ENCODE data around the gene BIRC3. TPM values are rescaled to one million over a fixed set of nuclear protein-coding genes. Genes with fewer than 3 reads are reported as not detected.
"Not testable (repeated sequence)": the region's sequence is repeated elsewhere in the genome, so short reads cannot be mapped to it uniquely, and the experiment has no call there.

The BIRC3 gene
- total RNA-seq, 1 donor from 2014 or later = 7.1 TPM

DNA sequence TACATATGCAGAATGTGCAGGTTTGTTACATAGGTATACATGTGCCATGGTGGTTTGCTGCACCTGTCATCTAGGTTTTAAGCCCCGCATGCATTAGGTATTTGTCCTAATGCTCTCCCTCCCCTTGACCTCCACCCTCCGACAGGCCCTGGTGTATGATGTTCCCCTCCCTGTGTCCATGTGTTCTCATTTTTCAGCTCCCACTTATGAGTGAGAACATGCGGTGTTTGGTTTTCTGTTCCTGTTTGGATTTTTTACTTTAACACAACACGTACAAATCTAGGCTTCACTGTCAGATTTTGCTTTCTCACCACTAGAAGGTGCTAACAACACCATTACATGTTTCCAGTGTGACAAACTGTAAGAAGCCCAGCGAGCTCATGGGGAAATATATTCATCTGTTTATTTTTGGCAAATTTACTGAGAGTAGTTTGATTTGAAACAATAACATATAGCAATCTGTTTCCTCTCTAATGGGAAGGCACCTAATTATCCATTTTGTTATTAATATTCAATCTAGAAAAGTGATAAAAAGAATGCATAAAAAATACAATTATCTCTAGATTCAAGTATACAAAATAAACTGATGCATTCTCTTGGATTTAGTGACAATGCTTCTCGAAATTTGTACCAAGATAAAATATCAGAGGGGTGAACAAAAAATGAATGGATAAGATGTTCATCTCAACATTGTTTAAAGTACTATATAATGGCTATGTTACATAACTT is 23.2 kb upstream of the BIRC3 start:
- Histone ChIP-seq H3K27ac (no peak overlapping the region), H3K4me3 (no peak overlapping the region)
- intact Hi-C loops (cut with DNase I) = loop anchor here (10.0 kb wide), 1 partner anchor 51 kb away; the partner anchor contains the start of gene BIRC2

DNA sequence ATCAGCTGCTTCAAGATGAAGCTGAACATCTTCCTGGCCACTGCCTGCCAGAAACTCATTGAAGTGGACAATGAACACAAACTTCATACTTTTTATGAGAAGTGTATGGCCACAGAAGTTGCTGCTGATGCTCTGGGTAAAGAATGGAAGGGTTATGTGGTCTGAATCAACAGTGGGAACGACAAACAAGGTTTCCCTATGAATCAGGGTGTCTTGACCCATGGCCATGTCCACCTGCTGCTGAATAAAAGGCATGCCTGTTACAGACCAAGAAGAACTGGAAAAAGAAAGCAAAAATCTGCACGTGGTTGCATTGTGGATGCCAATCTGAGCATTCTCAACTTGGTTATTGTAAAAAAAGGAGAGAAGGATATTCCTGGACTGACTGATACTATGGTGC is 22.2 kb upstream of the BIRC3 start:
- Histone ChIP-seq H3K4me1 (no peaks in the 10 kb centered on the region), H3K36me3 (no peaks in the 10 kb centered on the region), H3K27ac (no peak overlapping the region), H3K27me3 (no peaks in the 10 kb centered on the region), H3K9me3 (no peaks in the 10 kb centered on the region), H3K4me3 (no peak overlapping the region)
- intact Hi-C loops (cut with DNase I) = loop anchor here (10.0 kb wide), 1 partner anchor 50 kb away; the partner anchor contains the start of gene BIRC2
- DNase-seq (ENCODE audit: extremely low spot score in 2 of 2) = no peak
- TF ChIP-seq, protein P1, sequence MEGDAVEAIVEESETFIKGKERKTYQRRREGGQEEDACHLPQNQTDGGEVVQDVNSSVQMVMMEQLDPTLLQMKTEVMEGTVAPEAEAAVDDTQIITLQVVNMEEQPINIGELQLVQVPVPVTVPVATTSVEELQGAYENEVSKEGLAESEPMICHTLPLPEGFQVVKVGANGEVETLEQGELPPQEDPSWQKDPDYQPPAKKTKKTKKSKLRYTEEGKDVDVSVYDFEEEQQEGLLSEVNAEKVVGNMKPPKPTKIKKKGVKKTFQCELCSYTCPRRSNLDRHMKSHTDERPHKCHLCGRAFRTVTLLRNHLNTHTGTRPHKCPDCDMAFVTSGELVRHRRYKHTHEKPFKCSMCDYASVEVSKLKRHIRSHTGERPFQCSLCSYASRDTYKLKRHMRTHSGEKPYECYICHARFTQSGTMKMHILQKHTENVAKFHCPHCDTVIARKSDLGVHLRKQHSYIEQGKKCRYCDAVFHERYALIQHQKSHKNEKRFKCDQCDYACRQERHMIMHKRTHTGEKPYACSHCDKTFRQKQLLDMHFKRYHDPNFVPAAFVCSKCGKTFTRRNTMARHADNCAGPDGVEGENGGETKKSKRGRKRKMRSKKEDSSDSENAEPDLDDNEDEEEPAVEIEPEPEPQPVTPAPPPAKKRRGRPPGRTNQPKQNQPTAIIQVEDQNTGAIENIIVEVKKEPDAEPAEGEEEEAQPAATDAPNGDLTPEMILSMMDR (IDR thresholded peaks at IDR 0.05) = no peak
- TF ChIP-seq POLR2AphosphoS5 (IDR thresholded peaks at IDR 0.05; ENCODE audit: insufficient read depth in 1 of 2, low read depth in 1 of 2) (no peak), POLR2A (IDR thresholded peaks at IDR 0.05) (no peak)

More for the DNA sequence above, 23.2 kb upstream of the BIRC3 start:
- DNase-seq (ENCODE audit: extremely low spot score in 2 of 2) = no peak
- TF ChIP-seq, protein P1 (IDR thresholded peaks at IDR 0.05) = peak; percentile 30 to 58 (median 39)
- TF ChIP-seq POLR2AphosphoS5 (IDR thresholded peaks at IDR 0.05; ENCODE audit: insufficient read depth in 1 of 2, low read depth in 1 of 2) (peak in 1 of 2 donors; percentile 7), POLR2A (IDR thresholded peaks at IDR 0.05) (no peak)
- no peaks in the 10 kb centered on the region for H3K36me3 ChIP-seq
- no peaks in the 10 kb centered on the region for H3K9me3 ChIP-seq
- H3K4me1 ChIP-seq = no peaks in the 10 kb centered on the region
- H3K27me3 ChIP-seq = no peaks in the 10 kb centered on the region

DNA sequence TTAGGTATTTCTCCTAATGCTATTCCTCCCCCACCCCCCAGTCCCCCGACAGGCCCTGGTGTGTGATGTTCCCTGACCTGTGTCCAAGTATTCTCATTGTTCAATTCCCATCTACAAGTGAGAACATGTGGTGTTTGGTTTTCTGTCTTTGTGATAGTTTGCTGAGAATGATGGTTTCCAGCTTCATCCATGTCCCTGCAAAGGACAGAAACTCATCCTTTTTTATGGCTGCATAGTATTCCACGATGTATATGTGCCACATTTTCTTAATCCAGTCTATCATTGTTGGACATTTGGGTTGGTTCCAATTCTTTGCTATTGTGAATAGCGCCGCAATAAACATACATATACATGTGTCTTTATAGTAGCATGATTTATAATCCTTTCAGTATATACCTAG is 20.5 kb upstream of the BIRC3 start:
- H3K27ac ChIP-seq; H3K27me3 ChIP-seq; H3K36me3 ChIP-seq; DNase-seq (ENCODE audit: extremely low spot score in 2 of 2); H3K9me3 ChIP-seq; H3K4me1 ChIP-seq; H3K4me3 ChIP-seq: not testable (repeated sequence)
- intact Hi-C loops (cut with DNase I) = loop anchor here (10.0 kb wide), 1 partner anchor 48 kb away; the partner anchor contains the start of gene BIRC2

DNA sequence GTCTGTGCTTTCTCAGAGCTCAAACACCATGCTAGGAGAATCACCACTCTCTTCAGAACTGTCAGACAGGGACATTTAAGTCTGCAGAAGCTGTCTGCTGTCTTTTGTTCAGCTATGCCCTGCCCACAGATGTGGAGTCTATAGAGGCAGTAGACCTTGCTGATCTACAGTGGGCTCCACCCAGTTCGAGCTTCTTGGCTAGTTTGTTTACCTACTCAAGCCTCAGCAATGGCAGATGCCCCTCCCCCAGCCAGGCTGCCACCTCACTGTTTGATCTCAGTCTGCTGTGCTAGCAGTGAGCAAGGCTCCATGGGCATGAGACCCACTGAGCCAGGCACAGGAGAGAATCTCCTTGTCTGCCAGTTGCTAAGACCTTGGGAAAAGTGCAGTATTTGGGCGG is 16.4 kb upstream of the BIRC3 start:
- DNase-seq (ENCODE audit: extremely low spot score in 2 of 2); H3K27me3 ChIP-seq; H3K4me3 ChIP-seq; H3K27ac ChIP-seq; H3K9me3 ChIP-seq; H3K36me3 ChIP-seq; intact Hi-C loops (cut with DNase I); H3K4me1 ChIP-seq: not testable (repeated sequence)

DNA sequence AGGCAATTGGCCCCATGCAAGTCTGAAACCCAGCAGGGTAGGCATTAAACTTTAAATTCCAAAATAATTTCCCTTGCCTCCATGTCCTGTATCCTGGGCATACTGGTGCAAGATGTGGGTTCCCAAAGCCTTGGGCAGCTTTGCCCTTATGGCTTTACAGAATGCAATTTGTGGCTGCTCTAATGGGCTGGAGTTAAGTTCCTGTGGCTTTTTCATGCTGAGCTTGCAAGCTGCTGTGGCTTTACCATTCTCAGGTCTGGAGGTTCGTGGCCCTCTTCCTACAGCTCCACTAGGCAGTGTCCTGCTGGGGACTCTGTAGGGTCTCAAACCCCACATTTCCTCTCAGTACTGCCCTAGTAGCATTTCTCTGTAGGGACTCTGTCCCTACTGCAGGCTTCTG is 15.0 kb upstream of the BIRC3 start:
- no peaks in the 10 kb centered on the region for H3K36me3 ChIP-seq
- H3K4me1 ChIP-seq = peaks cover 9% of the 10 kb centered on the region
- intact Hi-C loops (cut with DNase I) = no loop called here
- H3K9me3 ChIP-seq = no peaks in the 10 kb centered on the region
- TF ChIP-seq POLR2AphosphoS5 (IDR thresholded peaks at IDR 0.05; ENCODE audit: insufficient read depth in 1 of 2, low read depth in 1 of 2) (no peak), POLR2A (IDR thresholded peaks at IDR 0.05) (no peak)
- TF ChIP-seq, protein P1 (IDR thresholded peaks at IDR 0.05) = no peak
- H3K27ac ChIP-seq = no peak overlapping the region
- DNase-seq (ENCODE audit: extremely low spot score in 2 of 2) = no peak
- H3K27me3 ChIP-seq = no peaks in the 10 kb centered on the region
- no peak overlapping the region for H3K4me3 ChIP-seq

DNA sequence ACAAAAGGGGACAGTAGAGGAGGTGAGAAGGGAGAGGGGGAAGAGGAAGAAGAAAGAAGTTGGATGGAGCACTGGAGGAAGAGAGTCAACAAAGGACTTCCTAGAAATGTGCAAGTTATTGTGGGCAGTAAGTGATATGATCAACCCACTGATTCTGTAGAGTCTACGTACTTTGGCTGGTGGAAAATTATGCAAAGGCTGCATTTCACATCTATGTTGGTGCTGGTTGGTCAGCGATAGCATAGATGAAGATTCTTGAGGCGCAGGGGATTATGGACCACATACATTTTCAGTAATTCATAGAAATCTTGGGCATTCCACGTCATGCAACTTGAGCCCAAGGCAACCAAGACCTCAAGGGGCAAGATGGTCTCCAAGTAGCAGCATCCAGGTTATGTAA is 12.6 kb upstream of the BIRC3 start:
- TF ChIP-seq POLR2AphosphoS5 (IDR thresholded peaks at IDR 0.05; ENCODE audit: insufficient read depth in 1 of 2, low read depth in 1 of 2) (no peak), POLR2A (IDR thresholded peaks at IDR 0.05) (no peak)
- TF ChIP-seq, protein P1 (IDR thresholded peaks at IDR 0.05) = no peak
- no peak overlapping the region for H3K27ac ChIP-seq
- H3K4me1 ChIP-seq = peaks cover 13% of the 10 kb centered on the region
- no peak for DNase-seq (ENCODE audit: extremely low spot score in 2 of 2)
- no peaks in the 10 kb centered on the region for H3K9me3 ChIP-seq
- no peaks in the 10 kb centered on the region for H3K27me3 ChIP-seq
- intact Hi-C loops (cut with DNase I) = no loop called here
- no peaks in the 10 kb centered on the region for H3K36me3 ChIP-seq
- H3K4me3 ChIP-seq = no peak overlapping the region

All from vagina (tissue), 2 donors.